ENCODE results near the gene CTRB1. TPM values are rescaled to one million over a fixed set of nuclear protein-coding genes. Genes with fewer than 3 reads are reported as not detected.
"Not testable (repeated sequence)": the region's sequence is repeated elsewhere in the genome, so short reads cannot be mapped to it uniquely, and the experiment has no call there.

Gene CTRB1
- total RNA-seq, 1 experiment from 2014 or later, result not detected

- DNase-seq (ENCODE audit: extremely low read depth, low read depth), result no peak
Measured at GRCh38 chr16:75238132-75238852, 19.5 kb downstream of the CTRB1 start.

- DNase-seq (ENCODE audit: extremely low read depth, low read depth), result no peak
Measured at GRCh38 chr16:75238853-75239541, 20.2 kb downstream of the CTRB1 start.

GRCh38 chr16:75239542-75240122 is 20.8 kb downstream of the CTRB1 start:
- DNase-seq (ENCODE audit: extremely low read depth, low read depth), result no peak

- DNase-seq (ENCODE audit: extremely low read depth, low read depth), result not testable (repeated sequence)
Measured at GRCh38 chr16:75240633-75241032, 21.8 kb downstream of the CTRB1 start.

GRCh38 chr16:75241412-75241811 is 22.6 kb downstream of the CTRB1 start:
- no peak for DNase-seq (ENCODE audit: extremely low read depth, low read depth)

- no peak for DNase-seq (ENCODE audit: extremely low read depth, low read depth)
Measured at GRCh38 chr16:75241955-75242354, 23.2 kb downstream of the CTRB1 start.

- DNase-seq (ENCODE audit: extremely low read depth, low read depth), result not testable (repeated sequence)
Measured at GRCh38 chr16:75242436-75243078, 23.8 kb downstream of the CTRB1 start.

GRCh38 chr16:75243667-75244224 is 25.0 kb downstream of the CTRB1 start:
- DNase-seq (ENCODE audit: extremely low read depth, low read depth), result no peak

- DNase-seq (ENCODE audit: extremely low read depth, low read depth), result no peak
Measured at GRCh38 chr16:75244225-75244809, 25.5 kb downstream of the CTRB1 start.

- no peak for DNase-seq (ENCODE audit: extremely low read depth, low read depth)
Measured at GRCh38 chr16:75244844-75245758, 26.3 kb downstream of the CTRB1 start.

- DNase-seq (ENCODE audit: extremely low read depth, low read depth), result no peak
Measured at GRCh38 chr16:75246504-75247205, 27.9 kb downstream of the CTRB1 start.

GRCh38 chr16:75247249-75247648 is 28.5 kb downstream of the CTRB1 start:
- DNase-seq (ENCODE audit: extremely low read depth, low read depth), result no peak

- no peak for DNase-seq (ENCODE audit: extremely low read depth, low read depth)
Measured at GRCh38 chr16:75248142-75248535, 29.4 kb downstream of the CTRB1 start.

- no peak for DNase-seq (ENCODE audit: extremely low read depth, low read depth)
Measured at GRCh38 chr16:75248536-75249380, 30.0 kb downstream of the CTRB1 start.

- DNase-seq (ENCODE audit: extremely low read depth, low read depth), result no peak
Measured at GRCh38 chr16:75249441-75249840, 30.7 kb downstream of the CTRB1 start.

- no peak for DNase-seq (ENCODE audit: extremely low read depth, low read depth)
Measured at GRCh38 chr16:75250089-75250808, 31.5 kb downstream of the CTRB1 start.

- DNase-seq (ENCODE audit: extremely low read depth, low read depth), result no peak
Measured at GRCh38 chr16:75250809-75251279, 32.1 kb downstream of the CTRB1 start.
